GM23338 (cell line): ENCODE measurements around the gene BCAR3. TPM values are rescaled to one million over a fixed set of nuclear protein-coding genes. Genes with fewer than 3 reads are reported as not detected.

Source experiments
- ATAC-seq: fragments of 200-7000 bp; cut with Tn5 transposase; 3 replicates; pipeline ENCODE4 v1.9.1; 2020
- DNase-seq: peaks from one replicate; pipeline ENCODE4 v3.0.0-alpha.2; 2015; ENCODE audit warnings: low spot score
- H2AFZ ChIP-seq: fragments of 200-600 bp; sonication (generic); 2 replicates; pipeline ENCODE4 v1.8.0; 2016; ENCODE audit warnings: antibody characterized with exemption, mild to moderate bottlenecking, moderate library complexity
- H3F3A ChIP-seq: fragments of 200-600 bp; sonication (generic); replicated peaks from 2 replicates; pipeline ENCODE4 v1.8.0; 2017; ENCODE audit warnings: antibody characterized with exemption, mixed run types, low read depth
- H3K27ac ChIP-seq: fragments of 200-600 bp; sonication (generic); 2 replicates; pipeline ENCODE4 v1.6.1; 2016; ENCODE audit warnings: low read depth
- H3K27me3 ChIP-seq: fragments of 200-600 bp; sonication (generic); 2 replicates; pipeline ENCODE4 v1.8.0; 2016; ENCODE audit warnings: mild to moderate bottlenecking, mixed run types, moderate library complexity; ENCODE audit not compliant: insufficient read depth
- H3K36me3 ChIP-seq: fragments of 200-600 bp; sonication (generic); 2 replicates; pipeline ENCODE4 v1.8.0; 2016; ENCODE audit warnings: mild to moderate bottlenecking; ENCODE audit not compliant: insufficient read depth
- H3K4me1 ChIP-seq: fragments of 200-600 bp; sonication (generic); 2 replicates; pipeline ENCODE4 v1.8.0; 2016; ENCODE audit warnings: mild to moderate bottlenecking, moderate library complexity; ENCODE audit not compliant: insufficient read depth
- H3K4me2 ChIP-seq: fragments of 200-600 bp; sonication (generic); 2 replicates; pipeline ENCODE4 v1.7.1; 2017; ENCODE audit warnings: mixed run types
- H3K4me3 ChIP-seq: fragments of 200-600 bp; sonication (generic); 2 replicates; pipeline ENCODE4 v1.6.1; 2016; ENCODE audit warnings: mixed run types
- H3K79me2 ChIP-seq: fragments of 200-600 bp; sonication (generic); replicated peaks from 2 replicates; pipeline ENCODE4 v1.8.0; 2017; ENCODE audit warnings: mild to moderate bottlenecking; ENCODE audit not compliant: insufficient read depth
- H3K9me2 ChIP-seq: fragments of 200-600 bp; sonication (generic); 2 replicates; pipeline ENCODE4 v1.8.0; 2017; ENCODE audit not compliant: insufficient read depth
- H4K20me1 ChIP-seq: fragments of 200-600 bp; sonication (generic); replicated peaks from 2 replicates; pipeline ENCODE4 v1.8.0; 2017; ENCODE audit warnings: mild to moderate bottlenecking; ENCODE audit not compliant: insufficient read depth
- H3K27ac Mint-ChIP-seq: 2 replicates; pipeline ENCODE4 v1.8.0; 2020; ENCODE audit warnings: inconsistent platforms, mild to moderate bottlenecking, moderate library complexity, mixed read lengths
- H3K27me3 Mint-ChIP-seq: 3 replicates; pipeline ENCODE4 v1.8.0; 2022; ENCODE audit warnings: low read depth, mild to moderate bottlenecking, moderate library complexity, mixed read lengths, inconsistent platforms; ENCODE audit not compliant: insufficient read depth, poor library complexity
- H3K36me3 Mint-ChIP-seq: 3 replicates; pipeline ENCODE4 v1.8.0; 2021; ENCODE audit warnings: low read depth, mild to moderate bottlenecking, inconsistent platforms, moderate library complexity, mixed read lengths
- H3K4me1 Mint-ChIP-seq: 3 replicates; pipeline ENCODE4 v1.8.0; 2020; ENCODE audit warnings: mild to moderate bottlenecking, inconsistent platforms, mixed read lengths
- H3K4me3 Mint-ChIP-seq: 3 replicates; pipeline ENCODE4 v1.8.0; 2021; ENCODE audit warnings: moderate library complexity, mild to moderate bottlenecking, inconsistent platforms, mixed read lengths
- H3K9me3 Mint-ChIP-seq: 3 replicates; pipeline ENCODE4 v1.8.0; 2020; ENCODE audit warnings: moderate library complexity, mild to moderate bottlenecking, inconsistent platforms, mixed read lengths
- CREB1 ChIP-seq: fragments of 250-450 bp; sonication (Bioruptor Pico); IDR thresholded peaks from 2 replicates; pipeline ENCODE4 v1.5.0; 2020; ENCODE audit warnings: low read depth, mild to moderate bottlenecking, moderate library complexity
- EZH2 ChIP-seq: fragments of 200-600 bp; sonication (generic); IDR thresholded peaks from one replicate; pipeline ENCODE4 v1.8.0; 2017; ENCODE audit warnings: antibody characterized with exemption, mild to moderate bottlenecking, low read depth; ENCODE audit not compliant: unreplicated experiment
- EZH2phosphoT487 ChIP-seq: fragments of 200-600 bp; sonication (generic); IDR thresholded peaks from one replicate; pipeline ENCODE4 v1.8.1; 2018; ENCODE audit warnings: antibody characterized with exemption; ENCODE audit not compliant: unreplicated experiment
- JUNB ChIP-seq: IDR thresholded peaks from one replicate; pipeline ENCODE4 v1.6.1; 2016; ENCODE audit warnings: antibody characterized with exemption; ENCODE audit not compliant: unreplicated experiment
- NANOG ChIP-seq: IDR thresholded peaks from 2 replicates; pipeline ENCODE4 v1.6.1; 2016; ENCODE audit warnings: antibody characterized with exemption, borderline replicate concordance
- POLR2AphosphoS5 ChIP-seq: IDR thresholded peaks from 2 replicates; pipeline ENCODE4 v1.6.1; 2016; ENCODE audit warnings: antibody characterized with exemption, low read depth
- STAT1 ChIP-seq: IDR thresholded peaks from one replicate; pipeline ENCODE4 v1.6.1; 2016; ENCODE audit warnings: antibody characterized with exemption; ENCODE audit not compliant: unreplicated experiment
- ZNF114 ChIP-seq: fragments of 250-450 bp; sonication (Bioruptor Pico); IDR thresholded peaks from 2 replicates; pipeline ENCODE4 v1.5.0; 2020; ENCODE audit warnings: mild to moderate bottlenecking, moderate library complexity
- ZNF331 ChIP-seq: fragments of 250-450 bp; sonication (Bioruptor Pico); IDR thresholded peaks from 2 replicates; pipeline ENCODE4 v1.5.0; 2020; ENCODE audit warnings: low read depth, mild to moderate bottlenecking, moderate library complexity
- polyA plus RNA-seq: library from polyadenylated mRNA; unstranded; fragments of >200 nt; fragmentation: Nextera tagmentation; extraction: Ambion mirVana; gene quantifications from 2 replicates; pipeline ENCODE4 v1.2.1, GENCODE V29; 2016
- total RNA-seq: library from RNA; depleted of rRNA; stranded (reverse); fragments of >200 nt; shearing (Covaris generic); gene quantifications from 2 replicates; pipeline ENCODE4 v1.2.3, GENCODE V29; 2014
- TF ChIP-seq, protein P1 (sequence below), 2 experiments: fragments of 200-600 bp in 1 of 2; sonication (generic) in 1 of 2; conservative IDR thresholded peaks; 2 replicates each; pipeline versions ENCODE4 v1.5.1 to v1.6.1; 2016 to 2017; ENCODE audit warnings: antibody characterized with exemption in 2 of 2, low read depth in 2 of 2, mild to moderate bottlenecking in 2 of 2, moderate library complexity in 1 of 2
- TF ChIP-seq, protein P2 (sequence below): IDR thresholded peaks from 2 replicates; pipeline ENCODE4 v1.6.1; 2016; ENCODE audit warnings: antibody characterized with exemption
- TF ChIP-seq, protein P3 (sequence below): fragments of 250-450 bp; sonication (Bioruptor Pico); IDR thresholded peaks from 2 replicates; pipeline ENCODE4 v1.5.0; 2020; ENCODE audit warnings: mild to moderate bottlenecking, moderate library complexity
- TF ChIP-seq, protein P4 (sequence below): IDR thresholded peaks from one replicate; pipeline ENCODE4 v1.6.1; 2018; ENCODE audit warnings: antibody characterized with exemption; ENCODE audit not compliant: unreplicated experiment

Gene BCAR3
- total and polyA plus RNA-seq, 2 experiments from 2014 or later = 5.5 to 9.7 TPM

DNA sequence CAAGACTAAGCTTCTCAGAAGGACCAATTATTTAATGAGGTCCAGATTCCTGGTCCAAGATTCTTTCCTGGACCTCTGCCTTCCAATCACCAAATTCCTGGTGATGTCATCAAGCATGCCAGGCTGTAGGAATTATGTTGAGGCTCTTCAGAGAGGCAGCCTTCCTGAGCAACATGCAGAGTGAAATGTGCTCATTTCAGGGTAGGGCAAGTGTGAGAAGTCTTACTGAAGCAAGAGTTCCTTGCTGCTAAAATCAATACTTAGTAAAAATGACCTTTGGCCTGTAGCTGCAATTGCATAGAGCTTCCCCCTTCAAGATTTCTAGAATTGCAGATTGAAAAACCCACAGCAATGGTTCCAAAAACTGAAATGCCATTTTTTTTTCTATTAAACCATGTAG is 31.7 kb upstream of the BCAR3 start:
- no peaks in the 10 kb centered on the region for H3K36me3 ChIP-seq
- ATAC-seq (no peak), DNase-seq (no peak)
- Mint-ChIP-seq H3K9me3 (no peaks in the 10 kb centered on the region), H3K36me3 (no peaks in the 10 kb centered on the region), H3K4me3 (no peak overlapping the region), H3K27me3 (peaks cover 5% of the 10 kb centered on the region), H3K4me1 (peaks cover 3% of the 10 kb centered on the region; the same call in 2 of the 3 replicates), H3K27ac (no peak overlapping the region)
- no peaks in the 10 kb centered on the region for H3F3A ChIP-seq
- TF ChIP-seq JUNB = no peak
- TF ChIP-seq, protein P1, sequence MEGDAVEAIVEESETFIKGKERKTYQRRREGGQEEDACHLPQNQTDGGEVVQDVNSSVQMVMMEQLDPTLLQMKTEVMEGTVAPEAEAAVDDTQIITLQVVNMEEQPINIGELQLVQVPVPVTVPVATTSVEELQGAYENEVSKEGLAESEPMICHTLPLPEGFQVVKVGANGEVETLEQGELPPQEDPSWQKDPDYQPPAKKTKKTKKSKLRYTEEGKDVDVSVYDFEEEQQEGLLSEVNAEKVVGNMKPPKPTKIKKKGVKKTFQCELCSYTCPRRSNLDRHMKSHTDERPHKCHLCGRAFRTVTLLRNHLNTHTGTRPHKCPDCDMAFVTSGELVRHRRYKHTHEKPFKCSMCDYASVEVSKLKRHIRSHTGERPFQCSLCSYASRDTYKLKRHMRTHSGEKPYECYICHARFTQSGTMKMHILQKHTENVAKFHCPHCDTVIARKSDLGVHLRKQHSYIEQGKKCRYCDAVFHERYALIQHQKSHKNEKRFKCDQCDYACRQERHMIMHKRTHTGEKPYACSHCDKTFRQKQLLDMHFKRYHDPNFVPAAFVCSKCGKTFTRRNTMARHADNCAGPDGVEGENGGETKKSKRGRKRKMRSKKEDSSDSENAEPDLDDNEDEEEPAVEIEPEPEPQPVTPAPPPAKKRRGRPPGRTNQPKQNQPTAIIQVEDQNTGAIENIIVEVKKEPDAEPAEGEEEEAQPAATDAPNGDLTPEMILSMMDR (conservative IDR thresholded peaks at IDR 0.05; ENCODE audit: low read depth in 2 of 2) = no peak
- no peak for TF ChIP-seq NANOG
- no peak for TF ChIP-seq STAT1
- TF ChIP-seq, protein P2, sequence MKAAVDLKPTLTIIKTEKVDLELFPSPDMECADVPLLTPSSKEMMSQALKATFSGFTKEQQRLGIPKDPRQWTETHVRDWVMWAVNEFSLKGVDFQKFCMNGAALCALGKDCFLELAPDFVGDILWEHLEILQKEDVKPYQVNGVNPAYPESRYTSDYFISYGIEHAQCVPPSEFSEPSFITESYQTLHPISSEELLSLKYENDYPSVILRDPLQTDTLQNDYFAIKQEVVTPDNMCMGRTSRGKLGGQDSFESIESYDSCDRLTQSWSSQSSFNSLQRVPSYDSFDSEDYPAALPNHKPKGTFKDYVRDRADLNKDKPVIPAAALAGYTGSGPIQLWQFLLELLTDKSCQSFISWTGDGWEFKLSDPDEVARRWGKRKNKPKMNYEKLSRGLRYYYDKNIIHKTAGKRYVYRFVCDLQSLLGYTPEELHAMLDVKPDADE = no peak
- no peak for TF ChIP-seq POLR2AphosphoS5
- no peak for TF ChIP-seq ZNF331 (CRISPR knock-in tag)
- TF ChIP-seq, protein P3, sequence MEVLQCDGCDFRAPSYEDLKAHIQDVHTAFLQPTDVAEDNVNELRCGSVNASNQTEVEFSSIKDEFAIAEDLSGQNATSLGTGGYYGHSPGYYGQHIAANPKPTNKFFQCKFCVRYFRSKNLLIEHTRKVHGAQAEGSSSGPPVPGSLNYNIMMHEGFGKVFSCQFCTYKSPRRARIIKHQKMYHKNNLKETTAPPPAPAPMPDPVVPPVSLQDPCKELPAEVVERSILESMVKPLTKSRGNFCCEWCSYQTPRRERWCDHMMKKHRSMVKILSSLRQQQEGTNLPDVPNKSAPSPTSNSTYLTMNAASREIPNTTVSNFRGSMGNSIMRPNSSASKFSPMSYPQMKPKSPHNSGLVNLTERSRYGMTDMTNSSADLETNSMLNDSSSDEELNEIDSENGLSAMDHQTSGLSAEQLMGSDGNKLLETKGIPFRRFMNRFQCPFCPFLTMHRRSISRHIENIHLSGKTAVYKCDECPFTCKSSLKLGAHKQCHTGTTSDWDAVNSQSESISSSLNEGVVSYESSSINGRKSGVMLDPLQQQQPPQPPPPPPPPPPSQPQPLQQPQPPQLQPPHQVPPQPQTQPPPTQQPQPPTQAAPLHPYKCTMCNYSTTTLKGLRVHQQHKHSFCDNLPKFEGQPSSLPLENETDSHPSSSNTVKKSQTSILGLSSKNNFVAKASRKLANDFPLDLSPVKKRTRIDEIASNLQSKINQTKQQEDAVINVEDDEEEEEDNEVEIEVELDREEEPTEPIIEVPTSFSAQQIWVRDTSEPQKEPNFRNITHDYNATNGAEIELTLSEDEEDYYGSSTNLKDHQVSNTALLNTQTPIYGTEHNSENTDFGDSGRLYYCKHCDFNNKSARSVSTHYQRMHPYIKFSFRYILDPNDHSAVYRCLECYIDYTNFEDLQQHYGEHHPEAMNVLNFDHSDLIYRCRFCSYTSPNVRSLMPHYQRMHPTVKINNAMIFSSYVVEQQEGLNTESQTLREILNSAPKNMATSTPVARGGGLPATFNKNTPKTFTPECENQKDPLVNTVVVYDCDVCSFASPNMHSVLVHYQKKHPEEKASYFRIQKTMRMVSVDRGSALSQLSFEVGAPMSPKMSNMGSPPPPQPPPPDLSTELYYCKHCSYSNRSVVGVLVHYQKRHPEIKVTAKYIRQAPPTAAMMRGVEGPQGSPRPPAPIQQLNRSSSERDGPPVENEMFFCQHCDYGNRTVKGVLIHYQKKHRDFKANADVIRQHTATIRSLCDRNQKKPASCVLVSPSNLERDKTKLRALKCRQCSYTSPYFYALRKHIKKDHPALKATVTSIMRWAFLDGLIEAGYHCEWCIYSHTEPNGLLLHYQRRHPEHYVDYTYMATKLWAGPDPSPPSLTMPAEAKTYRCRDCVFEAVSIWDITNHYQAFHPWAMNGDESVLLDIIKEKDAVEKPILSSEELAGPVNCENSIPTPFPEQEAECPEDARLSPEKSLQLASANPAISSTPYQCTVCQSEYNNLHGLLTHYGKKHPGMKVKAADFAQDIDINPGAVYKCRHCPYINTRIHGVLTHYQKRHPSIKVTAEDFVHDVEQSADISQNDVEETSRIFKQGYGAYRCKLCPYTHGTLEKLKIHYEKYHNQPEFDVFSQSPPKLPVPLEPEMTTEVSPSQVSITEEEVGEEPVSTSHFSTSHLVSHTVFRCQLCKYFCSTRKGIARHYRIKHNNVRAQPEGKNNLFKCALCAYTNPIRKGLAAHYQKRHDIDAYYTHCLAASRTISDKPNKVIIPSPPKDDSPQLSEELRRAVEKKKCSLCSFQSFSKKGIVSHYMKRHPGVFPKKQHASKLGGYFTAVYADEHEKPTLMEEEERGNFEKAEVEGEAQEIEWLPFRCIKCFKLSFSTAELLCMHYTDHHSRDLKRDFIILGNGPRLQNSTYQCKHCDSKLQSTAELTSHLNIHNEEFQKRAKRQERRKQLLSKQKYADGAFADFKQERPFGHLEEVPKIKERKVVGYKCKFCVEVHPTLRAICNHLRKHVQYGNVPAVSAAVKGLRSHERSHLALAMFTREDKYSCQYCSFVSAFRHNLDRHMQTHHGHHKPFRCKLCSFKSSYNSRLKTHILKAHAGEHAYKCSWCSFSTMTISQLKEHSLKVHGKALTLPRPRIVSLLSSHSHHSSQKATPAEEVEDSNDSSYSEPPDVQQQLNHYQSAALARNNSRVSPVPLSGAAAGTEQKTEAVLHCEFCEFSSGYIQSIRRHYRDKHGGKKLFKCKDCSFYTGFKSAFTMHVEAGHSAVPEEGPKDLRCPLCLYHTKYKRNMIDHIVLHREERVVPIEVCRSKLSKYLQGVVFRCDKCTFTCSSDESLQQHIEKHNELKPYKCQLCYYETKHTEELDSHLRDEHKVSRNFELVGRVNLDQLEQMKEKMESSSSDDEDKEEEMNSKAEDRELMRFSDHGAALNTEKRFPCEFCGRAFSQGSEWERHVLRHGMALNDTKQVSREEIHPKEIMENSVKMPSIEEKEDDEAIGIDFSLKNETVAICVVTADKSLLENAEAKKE (CRISPR knock-in tag) = no peak
- no peak for TF ChIP-seq ZNF114 (CRISPR knock-in tag)
- TF ChIP-seq CREB1 = no peak
- no peak for TF ChIP-seq EZH2phosphoT487
- no peak for TF ChIP-seq EZH2
- TF ChIP-seq, protein P4, sequence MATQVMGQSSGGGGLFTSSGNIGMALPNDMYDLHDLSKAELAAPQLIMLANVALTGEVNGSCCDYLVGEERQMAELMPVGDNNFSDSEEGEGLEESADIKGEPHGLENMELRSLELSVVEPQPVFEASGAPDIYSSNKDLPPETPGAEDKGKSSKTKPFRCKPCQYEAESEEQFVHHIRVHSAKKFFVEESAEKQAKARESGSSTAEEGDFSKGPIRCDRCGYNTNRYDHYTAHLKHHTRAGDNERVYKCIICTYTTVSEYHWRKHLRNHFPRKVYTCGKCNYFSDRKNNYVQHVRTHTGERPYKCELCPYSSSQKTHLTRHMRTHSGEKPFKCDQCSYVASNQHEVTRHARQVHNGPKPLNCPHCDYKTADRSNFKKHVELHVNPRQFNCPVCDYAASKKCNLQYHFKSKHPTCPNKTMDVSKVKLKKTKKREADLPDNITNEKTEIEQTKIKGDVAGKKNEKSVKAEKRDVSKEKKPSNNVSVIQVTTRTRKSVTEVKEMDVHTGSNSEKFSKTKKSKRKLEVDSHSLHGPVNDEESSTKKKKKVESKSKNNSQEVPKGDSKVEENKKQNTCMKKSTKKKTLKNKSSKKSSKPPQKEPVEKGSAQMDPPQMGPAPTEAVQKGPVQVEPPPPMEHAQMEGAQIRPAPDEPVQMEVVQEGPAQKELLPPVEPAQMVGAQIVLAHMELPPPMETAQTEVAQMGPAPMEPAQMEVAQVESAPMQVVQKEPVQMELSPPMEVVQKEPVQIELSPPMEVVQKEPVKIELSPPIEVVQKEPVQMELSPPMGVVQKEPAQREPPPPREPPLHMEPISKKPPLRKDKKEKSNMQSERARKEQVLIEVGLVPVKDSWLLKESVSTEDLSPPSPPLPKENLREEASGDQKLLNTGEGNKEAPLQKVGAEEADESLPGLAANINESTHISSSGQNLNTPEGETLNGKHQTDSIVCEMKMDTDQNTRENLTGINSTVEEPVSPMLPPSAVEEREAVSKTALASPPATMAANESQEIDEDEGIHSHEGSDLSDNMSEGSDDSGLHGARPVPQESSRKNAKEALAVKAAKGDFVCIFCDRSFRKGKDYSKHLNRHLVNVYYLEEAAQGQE = no peak
- no peaks in the 10 kb centered on the region for H3K27me3 ChIP-seq
- no peaks in the 10 kb centered on the region for H3K79me2 ChIP-seq
- H3K4me1 ChIP-seq = no peaks in the 10 kb centered on the region
- H3K4me3 ChIP-seq = no peak overlapping the region
- no peak overlapping the region for H3K4me2 ChIP-seq
- no peak overlapping the region for H3K27ac ChIP-seq
- no peaks in the 10 kb centered on the region for H4K20me1 ChIP-seq
- no peaks in the 10 kb centered on the region; the same call in 1 of the 2 replicates for H3K9me2 ChIP-seq
- no peak overlapping the region for H2AFZ ChIP-seq
